GM19193 (cell line): ENCODE measurements around the gene OR5AU1.

Experiments
- POLR2A ChIP-seq: IDR thresholded peaks from 4 replicates; pipeline ENCODE4 v1.6.1; 2011; ENCODE audit not compliant: insufficient read depth, insufficient read length; ENCODE audit errors: extremely low read depth

OR5AU1 gene

DNA sequence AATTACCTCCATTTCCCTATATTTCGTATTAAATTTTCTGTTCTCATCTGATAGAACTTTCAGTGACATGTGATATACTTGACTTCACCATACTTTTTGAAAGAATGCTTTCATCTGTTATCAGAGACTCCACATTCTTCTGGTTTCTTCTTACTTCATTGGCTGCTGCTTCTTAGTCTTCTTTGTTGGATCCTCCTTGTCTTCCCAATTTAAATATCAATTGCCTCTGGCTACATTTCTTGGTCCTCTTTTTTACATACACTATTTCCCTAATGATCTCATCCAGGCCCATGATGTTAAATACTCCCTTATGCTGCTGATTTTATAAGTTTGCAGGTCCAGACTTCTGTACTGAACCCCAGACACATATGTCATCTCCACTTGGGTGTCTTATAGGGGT lies 22.0 kb downstream of the OR5AU1 start:
- no peak for TF ChIP-seq POLR2A

DNA sequence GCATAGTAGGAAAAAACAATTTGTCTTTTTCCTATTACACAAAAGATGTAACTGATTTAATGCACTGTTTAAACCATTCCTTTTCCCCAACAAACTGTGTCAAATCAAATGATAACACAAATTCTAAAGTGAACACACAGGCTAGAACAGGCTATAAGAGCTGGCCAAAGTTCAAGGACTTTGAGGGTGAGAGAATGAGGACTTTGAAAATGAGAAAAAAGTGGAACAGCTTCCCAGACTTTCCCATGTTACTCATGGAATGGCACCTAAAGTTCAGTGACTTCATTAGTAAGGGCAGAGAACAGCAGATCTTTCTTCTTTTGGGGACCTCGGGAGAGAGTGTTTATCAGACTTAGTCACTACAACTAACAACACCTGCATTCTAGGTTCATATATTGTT lies 32.4 kb downstream of the OR5AU1 start:
- no peak for TF ChIP-seq POLR2A

DNA sequence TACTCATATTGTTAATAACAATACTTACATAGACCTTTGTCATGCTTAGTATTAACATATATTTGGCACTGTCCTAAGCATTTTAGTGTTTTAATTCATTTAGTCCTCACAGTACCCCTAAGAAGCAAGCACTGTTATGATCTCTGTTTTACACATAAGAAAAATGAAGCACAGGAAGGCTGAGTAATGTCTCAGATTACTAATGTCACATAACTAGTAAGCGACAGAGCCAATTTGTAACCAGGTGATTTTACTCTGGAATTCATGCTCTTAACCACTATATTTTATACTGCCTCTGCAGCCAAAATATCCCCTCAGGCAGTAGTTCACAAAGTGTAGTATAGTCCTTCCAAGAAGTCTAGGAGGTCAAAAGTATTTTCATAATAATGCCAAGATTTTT lies 34.7 kb downstream of the OR5AU1 start:
- TF ChIP-seq POLR2A, result no peak

DNA sequence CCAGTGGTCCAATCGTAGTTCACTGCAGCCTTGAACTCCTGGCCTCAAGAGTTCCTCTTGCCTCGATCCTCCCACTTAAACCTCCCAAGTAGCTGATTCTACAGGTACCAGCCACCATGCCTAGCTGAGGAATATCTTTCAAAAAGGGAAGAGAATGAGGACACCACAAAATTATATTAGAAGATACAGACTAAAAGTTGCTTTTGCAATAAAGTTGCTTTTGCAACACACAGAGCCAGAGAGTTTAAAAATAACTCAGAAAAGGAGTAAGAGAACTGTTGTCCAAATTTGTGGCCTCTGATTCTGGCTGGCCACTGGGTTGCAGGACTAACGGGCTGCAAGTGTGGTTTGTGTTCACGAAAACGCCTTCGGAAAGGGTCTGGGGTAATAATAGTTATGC lies 35.2 kb downstream of the OR5AU1 start:
- TF ChIP-seq POLR2A, result no peak

DNA sequence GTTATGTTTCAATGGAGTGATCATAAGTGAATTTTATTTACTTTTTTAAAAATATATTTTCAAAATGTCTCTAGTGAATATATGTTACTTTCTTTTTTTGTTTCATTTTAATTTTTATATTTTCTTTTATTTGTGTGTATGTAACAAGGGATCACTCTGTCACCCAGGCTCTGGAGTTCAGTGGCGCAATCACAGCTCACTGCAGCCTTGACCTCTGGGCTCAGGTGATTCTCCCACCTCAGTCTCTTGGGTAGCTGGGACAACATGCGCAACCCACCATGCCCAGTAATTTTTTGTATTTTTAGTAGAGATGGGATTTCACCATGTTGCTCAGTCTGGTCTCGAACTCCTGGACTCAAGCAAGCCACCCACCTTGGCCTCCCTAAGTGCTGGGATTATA lies 36.9 kb downstream of the OR5AU1 start:
- no peak for TF ChIP-seq POLR2A

DNA sequence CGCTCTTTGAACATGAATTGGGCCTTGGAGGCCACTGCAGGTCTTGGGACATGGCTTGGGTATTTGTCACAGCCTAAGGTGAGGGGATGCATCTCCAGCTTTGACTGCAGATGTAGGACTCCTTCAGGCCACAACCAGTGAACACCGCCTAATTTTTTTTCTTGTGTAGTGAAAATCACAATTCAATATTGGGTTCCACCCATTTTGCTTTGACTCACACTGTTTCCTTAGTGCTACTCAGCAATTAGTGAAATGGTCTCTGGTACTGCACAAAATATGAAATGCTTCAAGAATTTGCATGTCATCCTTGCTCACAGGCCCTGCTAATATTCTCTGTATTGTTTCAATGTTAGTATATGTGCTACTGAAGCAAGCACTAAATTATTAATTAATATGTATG lies 42.5 kb downstream of the OR5AU1 start:
- TF ChIP-seq POLR2A, result no peak

DNA sequence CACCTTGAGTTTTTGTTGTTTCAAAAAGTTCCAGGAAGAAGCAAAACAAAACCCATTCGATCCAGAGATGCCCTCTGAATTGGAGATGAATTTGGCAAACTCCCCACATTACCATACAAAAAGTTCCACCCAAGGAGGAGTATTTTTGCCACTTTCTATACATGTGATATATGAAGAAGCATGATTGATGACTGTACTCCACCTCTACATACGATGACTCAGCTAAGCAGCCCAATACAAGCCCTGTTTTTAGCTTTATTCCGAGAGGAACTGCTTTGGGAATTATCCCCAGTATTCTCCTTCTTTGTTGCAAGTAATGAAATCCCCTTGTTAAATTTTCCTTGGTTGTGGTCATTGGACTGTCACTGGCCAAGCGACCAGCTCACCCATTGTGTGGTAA lies 43.6 kb downstream of the OR5AU1 start:
- no peak for TF ChIP-seq POLR2A

DNA sequence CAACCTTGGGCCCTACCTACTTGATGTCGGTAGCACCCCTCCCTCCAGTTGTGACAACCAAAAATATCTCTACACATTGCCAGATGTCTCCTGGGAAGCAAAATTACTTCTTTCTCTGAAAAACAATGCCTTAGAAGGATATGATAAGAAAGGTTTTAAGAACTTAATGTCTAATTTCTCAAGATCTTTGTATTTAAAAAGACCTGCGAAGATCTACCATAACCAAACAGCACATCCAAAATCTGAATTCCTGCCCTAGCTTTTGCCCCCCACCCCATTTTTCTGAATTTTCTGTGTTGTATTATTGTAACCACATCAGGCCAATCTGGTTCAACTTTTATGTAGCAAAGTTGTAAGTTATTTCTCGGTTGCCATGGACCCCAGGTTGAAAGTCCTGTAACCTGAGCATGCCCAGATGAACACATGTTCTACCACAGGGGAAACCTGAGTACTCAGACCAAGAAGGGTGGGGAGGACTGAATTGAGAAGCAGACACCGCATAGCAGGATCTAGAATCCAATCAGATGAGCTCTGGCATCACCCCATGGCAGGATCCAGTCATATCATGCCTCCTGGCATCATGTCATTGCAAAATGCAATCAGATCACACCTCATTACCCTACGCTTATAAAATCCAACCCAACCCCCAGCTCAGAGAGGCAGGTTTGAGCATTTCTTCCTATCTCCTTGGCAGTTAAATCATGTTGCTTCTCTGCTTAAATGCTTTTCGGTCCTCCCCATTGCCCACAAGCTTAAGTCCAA lies 46.3 kb downstream of the OR5AU1 start:
- TF ChIP-seq POLR2A, result no peak

DNA sequence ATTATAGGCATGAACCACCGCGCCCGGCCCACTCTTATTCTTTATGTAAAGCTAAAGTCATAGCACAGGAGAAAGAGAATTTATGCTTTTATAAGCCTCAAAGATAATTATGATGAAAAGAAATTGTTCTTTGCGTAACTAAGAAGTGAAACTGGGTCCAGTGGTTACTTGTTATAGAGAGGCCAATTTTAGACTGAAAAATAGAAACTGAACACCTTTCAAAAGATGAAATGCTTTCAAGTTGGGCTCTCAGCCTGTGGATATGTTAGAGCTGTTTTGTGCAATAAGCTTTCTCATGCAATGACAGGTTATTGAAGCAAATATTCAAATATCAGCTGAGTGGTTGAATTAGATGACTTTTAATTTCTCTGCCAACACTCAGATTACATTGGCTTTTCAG lies 47.1 kb downstream of the OR5AU1 start:
- TF ChIP-seq POLR2A, result no peak

DNA sequence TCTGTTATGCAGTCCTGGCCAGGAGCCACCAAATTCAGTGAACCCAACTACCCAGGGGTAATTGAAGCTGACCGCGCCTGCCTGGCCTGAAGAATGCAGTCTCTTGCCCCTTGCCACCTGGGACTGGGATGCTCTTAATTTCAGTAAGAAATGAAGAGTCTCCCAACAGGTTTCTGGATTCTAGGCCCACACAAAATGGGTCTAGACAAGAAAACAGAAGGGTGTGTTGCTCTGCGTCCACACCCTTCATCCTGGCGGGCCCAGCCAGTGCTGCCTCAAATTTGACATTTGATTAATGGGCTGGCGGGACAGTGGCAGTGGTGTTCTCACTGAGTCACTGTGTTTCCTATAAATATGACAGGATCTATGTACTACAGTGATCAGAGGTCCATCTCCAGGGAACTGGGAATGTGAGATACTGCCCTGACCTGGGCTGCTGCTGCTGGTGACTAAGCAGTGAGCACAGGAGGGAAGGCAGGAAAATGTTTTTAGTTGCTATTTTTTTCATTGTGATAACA lies 48.5 kb downstream of the OR5AU1 start:
- TF ChIP-seq POLR2A, result no peak

DNA sequence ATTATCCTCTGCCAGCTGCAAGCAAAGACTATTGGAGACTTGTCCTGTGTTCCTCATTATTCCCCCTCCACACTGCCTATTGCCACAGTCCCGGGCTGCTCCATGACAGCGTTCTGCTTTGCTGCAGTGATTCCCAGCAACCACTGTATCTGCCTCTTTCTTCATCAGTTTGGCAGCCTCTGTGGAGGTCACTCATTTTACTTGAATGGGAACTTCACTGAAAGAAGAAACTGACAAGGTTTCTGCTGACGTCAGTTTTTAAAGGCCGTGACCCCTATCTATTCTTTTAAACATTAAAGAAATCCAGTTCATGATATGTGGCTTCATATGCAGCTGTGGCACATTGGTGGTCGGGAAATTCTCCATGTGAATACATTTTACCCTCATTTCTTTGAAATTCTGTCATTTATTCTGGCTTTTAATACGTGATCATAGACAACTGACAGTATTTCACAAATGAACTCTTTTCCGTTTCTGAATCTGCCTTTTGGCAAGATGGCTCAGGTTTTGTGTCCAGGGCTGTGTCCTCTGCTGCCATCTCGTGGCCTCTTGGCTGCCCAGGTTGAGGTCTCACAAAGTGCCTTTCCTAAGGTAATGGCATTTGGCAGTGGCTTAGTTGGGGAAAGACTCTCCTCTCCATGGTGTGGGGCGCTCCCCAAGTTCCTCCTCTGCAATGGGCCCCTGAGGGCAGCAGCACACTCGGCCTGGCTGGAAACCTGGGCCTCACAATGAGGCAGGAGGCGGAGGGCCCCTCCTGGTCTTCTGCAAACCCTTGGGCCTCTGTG lies 49.2 kb downstream of the OR5AU1 start:
- TF ChIP-seq POLR2A, result no peak

DNA sequence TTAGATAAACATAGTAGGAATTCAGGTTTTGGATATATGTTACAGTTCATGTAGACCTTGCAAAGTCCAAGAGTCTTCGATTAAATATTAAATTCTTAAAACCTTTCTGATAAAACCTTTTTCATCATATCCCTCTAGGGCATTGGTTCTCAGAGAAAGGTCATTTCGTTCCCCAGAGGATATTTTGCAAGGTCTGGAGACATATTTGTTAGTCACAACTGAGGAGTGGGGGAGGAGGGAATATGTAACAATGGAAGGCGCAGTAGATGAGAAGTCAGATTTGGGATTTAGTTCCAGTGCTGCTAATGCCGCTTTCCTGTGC lies 49.7 kb downstream of the OR5AU1 start:
- TF ChIP-seq POLR2A, result no peak

DNA sequence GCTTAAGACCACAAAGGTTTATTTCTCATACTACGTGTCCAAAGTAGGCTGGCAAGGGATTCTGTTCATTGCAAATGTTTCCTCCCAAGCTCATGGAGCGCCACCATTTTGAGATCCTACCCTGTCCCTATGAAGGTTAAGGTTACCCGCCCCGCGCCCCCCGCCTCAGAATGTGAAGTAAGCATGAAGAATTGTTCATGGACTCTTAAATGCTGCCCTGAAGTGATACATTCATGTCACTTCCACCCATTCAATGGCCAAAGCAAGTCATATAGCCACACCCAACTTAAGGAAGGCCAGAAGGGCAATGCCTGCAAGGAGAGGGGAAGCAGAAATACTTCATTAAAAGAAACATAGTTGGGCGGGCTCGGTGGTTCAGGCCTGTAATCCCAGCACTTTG lies 50.8 kb downstream of the OR5AU1 start:
- TF ChIP-seq POLR2A, result no peak
